HCT116 (cell line): ENCODE results near the gene PRRX2. TPM values are rescaled to one million over a fixed set of nuclear protein-coding genes. Genes with fewer than 3 reads are reported as not detected.

Experiments used
- ATAC-seq: fragments of 200-7000 bp; cut with Tn5 transposase; 2 replicates; pipeline ENCODE4 v1.9.1; 2020; ENCODE audit warnings: mild to moderate bottlenecking, moderate library complexity
- BruUV-seq: library from RNA; stranded (reverse); fragments of 400-500 nt; replicated peaks from 2 replicates; lab custom pipeline; 2021; lab: Mats Ljungman, UMichigan
- CTCF ChIA-PET: fragments of 300-600 bp; sonication (Branson Sonifier 250); formaldehyde crosslinking; loops from one replicate; lab custom pipeline; 2021; ENCODE audit warnings: antibody characterized with exemption; lab: Charles Lee
- POLR2A ChIA-PET: fragments of 300-600, 350-600 bp; sonication (Branson Sonifier 250); formaldehyde crosslinking; loops from one replicate; lab custom pipeline; 2021; ENCODE audit warnings: antibody characterized with exemption; lab: Charles Lee
- RAD21 ChIA-PET, 2 experiments: fragments of 300-600 bp; sonication (Branson Sonifier 250); formaldehyde crosslinking; loops; one replicate each; lab custom pipeline; 2023; ENCODE audit warnings: low total read pairs in 2 of 2; ENCODE audit not compliant: uncharacterized antibody in 2 of 2, unreplicated experiment in 2 of 2, low non-redundant PET in 1 of 2; lab: Charles Lee
- DNase-seq: peaks from one replicate; pipeline ENCODE4 v3.0.0-alpha.2; 2010; ENCODE audit warnings: low read depth, low spot score
- H2AFZ ChIP-seq: fragments of 200-600 bp; shearing (Covaris generic), sonication (generic); 2 replicates; pipeline ENCODE4 v1.6.1; 2017; ENCODE audit warnings: low read depth, mixed run types, mixed read lengths, antibody characterized with exemption, low read length; ENCODE audit not compliant: poor library complexity, severe bottlenecking
- H3K27ac ChIP-seq: 2 replicates; pipeline ENCODE4 v1.5.1; 2012; ENCODE audit warnings: low read depth, low read length
- H3K27me3 ChIP-seq: fragments of 200-600 bp; sonication (generic); 2 replicates; pipeline ENCODE4 v1.6.1; 2016; ENCODE audit warnings: mixed run types, low read length, mixed read lengths; ENCODE audit not compliant: insufficient read depth
- H3K36me3 ChIP-seq, 2 experiments: fragments of 200-500 bp in 1 of 2; fragments of 200-600 bp in 1 of 2; sonication (Bioruptor generic) in 1 of 2; sonication (generic) in 1 of 2; 2 replicates each; pipeline versions ENCODE4 v1.5.1 to v1.6.1; 2014 to 2016; ENCODE audit warnings: low read length in 2 of 2, inconsistent platforms in 1 of 2, mixed read lengths in 1 of 2, mixed run types in 1 of 2; ENCODE audit not compliant: insufficient read depth in 2 of 2, control insufficient read depth in 1 of 2
- H3K4me1 ChIP-seq, 2 experiments: fragments of 200-600 bp in 1 of 2; sonication (generic) in 1 of 2; 2 replicates each; pipeline versions ENCODE4 v1.5.1 to v1.6.1; 2012 to 2017; ENCODE audit warnings: low read length in 2 of 2, inconsistent platforms in 1 of 2, mild to moderate bottlenecking in 1 of 2, mixed read lengths in 1 of 2, mixed run types in 1 of 2, moderate library complexity in 1 of 2; ENCODE audit not compliant: insufficient read depth in 2 of 2, control insufficient read depth in 1 of 2
- H3K4me2 ChIP-seq: fragments of 200-600 bp; sonication (generic); 2 replicates; pipeline ENCODE4 v1.6.1; 2017; ENCODE audit warnings: mixed run types, low read length, mixed read lengths
- H3K4me3 ChIP-seq, 2 experiments: fragments of 200-600 bp in 1 of 2; sonication (generic) in 1 of 2; replicated peaks in 1 of 2; 2 replicates each; pipeline ENCODE4 v1.5.1; 2011 to 2016; ENCODE audit warnings: low read length in 2 of 2, control low read depth in 1 of 2, low read depth in 1 of 2, mild to moderate bottlenecking in 1 of 2, mixed read lengths in 1 of 2, mixed run types in 1 of 2
- H3K79me2 ChIP-seq: fragments of 200-600 bp; sonication (generic); 2 replicates; pipeline ENCODE4 v1.6.1; 2017; ENCODE audit warnings: mild to moderate bottlenecking, mixed run types, low read length, moderate library complexity, mixed read lengths; ENCODE audit not compliant: insufficient read depth
- H3K9ac ChIP-seq: fragments of 200-600 bp; sonication (generic); 2 replicates; pipeline ENCODE4 v1.6.1; 2016; ENCODE audit warnings: low read length, mixed read lengths
- H3K9me2 ChIP-seq: fragments of 200-600 bp; sonication (generic), shearing (Covaris generic); 2 replicates; pipeline ENCODE4 v1.6.1; 2017; ENCODE audit warnings: mixed run types, mild to moderate bottlenecking, moderate library complexity; ENCODE audit not compliant: insufficient read depth
- H3K9me3 ChIP-seq, 2 experiments: fragments of 200-500 bp in 1 of 2; fragments of 200-600 bp in 1 of 2; sonication (Bioruptor generic) in 1 of 2; sonication (generic) in 1 of 2; 2 replicates each; pipeline ENCODE4 v1.6.1; 2014 to 2017; ENCODE audit warnings: low read length in 2 of 2, mixed read lengths in 2 of 2, inconsistent platforms in 1 of 2, low read depth in 1 of 2, mild to moderate bottlenecking in 1 of 2, mixed run types in 1 of 2, moderate library complexity in 1 of 2; ENCODE audit not compliant: control insufficient read depth in 1 of 2, insufficient read depth in 1 of 2
- H4K20me1 ChIP-seq: fragments of 200-600 bp; sonication (generic), shearing (Covaris generic); 2 replicates; pipeline ENCODE4 v1.6.1; 2017; ENCODE audit warnings: mixed run types, mild to moderate bottlenecking, moderate library complexity; ENCODE audit not compliant: insufficient read depth
- CBX3 ChIP-seq: IDR thresholded peaks from 2 replicates; pipeline ENCODE4 v1.6.1; 2012; ENCODE audit warnings: low read depth
- CEBPB ChIP-seq: IDR thresholded peaks from 2 replicates; pipeline ENCODE4 v1.6.1; 2012; ENCODE audit warnings: low read depth
- EGR1 ChIP-seq: IDR thresholded peaks from 2 replicates; pipeline ENCODE4 v1.6.1; 2012; ENCODE audit warnings: low read depth
- ELF1 ChIP-seq: IDR thresholded peaks from 2 replicates; pipeline ENCODE4 v1.6.1; 2012; ENCODE audit warnings: low read depth, borderline replicate concordance
- EZH2 ChIP-seq: fragments of 200-600 bp; sonication (generic); IDR thresholded peaks from 2 replicates; pipeline ENCODE4 v1.6.1; 2017; ENCODE audit warnings: antibody characterized with exemption, mixed run types
- EZH2phosphoT487 ChIP-seq: fragments of 200-600 bp; IDR thresholded peaks from 2 replicates; pipeline ENCODE4 v1.6.1; 2018; ENCODE audit warnings: antibody characterized with exemption, borderline replicate concordance
- FOSL1 ChIP-seq: IDR thresholded peaks from 2 replicates; pipeline ENCODE4 v1.6.1; 2012; ENCODE audit warnings: low read depth
- JUND ChIP-seq: IDR thresholded peaks from 2 replicates; pipeline ENCODE4 v1.6.1; 2012
- POLR2A ChIP-seq: IDR thresholded peaks from 2 replicates; pipeline ENCODE4 v1.7.0; 2011; ENCODE audit warnings: borderline replicate concordance; ENCODE audit not compliant: insufficient read depth, insufficient read length; ENCODE audit errors: extremely low read depth
- POLR2AphosphoS5 ChIP-seq: IDR thresholded peaks from 2 replicates; pipeline ENCODE4 v1.6.1; 2011; ENCODE audit warnings: mild to moderate bottlenecking, low read depth, low read length, moderate library complexity
- RAD21 ChIP-seq: IDR thresholded peaks from 2 replicates; pipeline ENCODE4 v1.6.1; 2012; ENCODE audit warnings: low read depth, mild to moderate bottlenecking
- SIN3A ChIP-seq: IDR thresholded peaks from 2 replicates; pipeline ENCODE4 v1.6.1; 2012; ENCODE audit warnings: low read depth
- SRF ChIP-seq: IDR thresholded peaks from 2 replicates; pipeline ENCODE4 v1.6.1; 2012; ENCODE audit warnings: low read depth
- YY1 ChIP-seq: IDR thresholded peaks from 2 replicates; pipeline ENCODE4 v1.6.1; 2011; ENCODE audit warnings: low read length, low read depth, moderate library complexity, mild to moderate bottlenecking; ENCODE audit not compliant: insufficient replicate concordance; ENCODE audit errors: extremely low read depth
- ZFX ChIP-seq: fragments of 450-650 bp; IDR thresholded peaks from 2 replicates; pipeline ENCODE4 v1.6.1; 2017
- ZNF274 ChIP-seq: fragments of 200-500 bp; sonication (Bioruptor generic); IDR thresholded peaks from 2 replicates; pipeline ENCODE4 v1.6.1; 2014; ENCODE audit warnings: mild to moderate bottlenecking, low read depth, low read length, inconsistent platforms
- intact Hi-C: fragments of 100-400 bp; cut with micrococcal nuclease; formaldehyde crosslinking; loops from 2 replicates; pipeline ENCODE4 v1.10.0; 2022
- total RNA-seq: library from RNA; stranded (reverse); gene quantifications from one replicate; pipeline ENCODE4 v1.2.1, GENCODE V29; 2021; ENCODE audit not compliant: unreplicated experiment
- TF ChIP-seq, protein P1 (sequence below): IDR thresholded peaks from 2 replicates; pipeline ENCODE4 v1.6.1; 2012
- TF ChIP-seq, protein P2 (sequence below): IDR thresholded peaks from 2 replicates; pipeline ENCODE4 v1.6.1; 2012; ENCODE audit warnings: low read depth
- TF ChIP-seq, protein P3 (sequence below): IDR thresholded peaks from 2 replicates; pipeline ENCODE4 v1.6.1; 2012

The PRRX2 gene
- total RNA-seq, 1 experiment from 2014 or later, result 25.5 TPM

DNA sequence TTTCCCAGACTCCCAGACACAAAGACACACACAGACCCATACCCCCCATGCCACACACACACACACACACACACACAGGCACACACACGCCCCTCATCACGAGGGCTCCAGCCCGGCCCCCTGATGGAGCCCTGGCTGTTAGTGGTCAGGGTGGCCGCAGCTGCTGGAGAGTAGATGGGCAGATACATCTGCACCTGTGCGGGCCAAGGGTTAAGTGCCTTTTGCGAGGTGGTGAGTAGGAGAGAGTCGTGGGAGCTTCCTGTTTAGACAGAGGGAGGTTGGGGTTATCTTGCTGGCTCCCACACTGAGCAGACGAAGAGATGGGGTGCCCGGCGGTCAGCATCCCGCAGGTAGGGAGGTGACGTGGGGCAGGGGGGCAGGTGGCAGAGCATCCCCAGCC is 8.2 kb downstream of the PRRX2 start:
- intact Hi-C loops, result no loop called here

More for the DNA sequence above, 8.2 kb downstream of the PRRX2 start:
- H2AFZ ChIP-seq, result no peak overlapping the region
- ChIA-PET CTCF (no interaction called here), POLR2A (no interaction called here), RAD21 (no interaction called here)
- TF ChIP-seq EZH2 (no peak), RAD21 (no peak), ZNF274 (no peak), ZFX (no peak), SRF (no peak), ELF1 (no peak), YY1 (no peak), POLR2A (no peak), EZH2phosphoT487 (no peak), CBX3 (no peak), CEBPB (no peak), FOSL1 (no peak), SIN3A (no peak), EGR1 (no peak), POLR2AphosphoS5 (no peak), JUND (no peak)
- TF ChIP-seq, protein P1, sequence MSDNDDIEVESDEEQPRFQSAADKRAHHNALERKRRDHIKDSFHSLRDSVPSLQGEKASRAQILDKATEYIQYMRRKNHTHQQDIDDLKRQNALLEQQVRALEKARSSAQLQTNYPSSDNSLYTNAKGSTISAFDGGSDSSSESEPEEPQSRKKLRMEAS, result no peak
- TF ChIP-seq, protein P2, sequence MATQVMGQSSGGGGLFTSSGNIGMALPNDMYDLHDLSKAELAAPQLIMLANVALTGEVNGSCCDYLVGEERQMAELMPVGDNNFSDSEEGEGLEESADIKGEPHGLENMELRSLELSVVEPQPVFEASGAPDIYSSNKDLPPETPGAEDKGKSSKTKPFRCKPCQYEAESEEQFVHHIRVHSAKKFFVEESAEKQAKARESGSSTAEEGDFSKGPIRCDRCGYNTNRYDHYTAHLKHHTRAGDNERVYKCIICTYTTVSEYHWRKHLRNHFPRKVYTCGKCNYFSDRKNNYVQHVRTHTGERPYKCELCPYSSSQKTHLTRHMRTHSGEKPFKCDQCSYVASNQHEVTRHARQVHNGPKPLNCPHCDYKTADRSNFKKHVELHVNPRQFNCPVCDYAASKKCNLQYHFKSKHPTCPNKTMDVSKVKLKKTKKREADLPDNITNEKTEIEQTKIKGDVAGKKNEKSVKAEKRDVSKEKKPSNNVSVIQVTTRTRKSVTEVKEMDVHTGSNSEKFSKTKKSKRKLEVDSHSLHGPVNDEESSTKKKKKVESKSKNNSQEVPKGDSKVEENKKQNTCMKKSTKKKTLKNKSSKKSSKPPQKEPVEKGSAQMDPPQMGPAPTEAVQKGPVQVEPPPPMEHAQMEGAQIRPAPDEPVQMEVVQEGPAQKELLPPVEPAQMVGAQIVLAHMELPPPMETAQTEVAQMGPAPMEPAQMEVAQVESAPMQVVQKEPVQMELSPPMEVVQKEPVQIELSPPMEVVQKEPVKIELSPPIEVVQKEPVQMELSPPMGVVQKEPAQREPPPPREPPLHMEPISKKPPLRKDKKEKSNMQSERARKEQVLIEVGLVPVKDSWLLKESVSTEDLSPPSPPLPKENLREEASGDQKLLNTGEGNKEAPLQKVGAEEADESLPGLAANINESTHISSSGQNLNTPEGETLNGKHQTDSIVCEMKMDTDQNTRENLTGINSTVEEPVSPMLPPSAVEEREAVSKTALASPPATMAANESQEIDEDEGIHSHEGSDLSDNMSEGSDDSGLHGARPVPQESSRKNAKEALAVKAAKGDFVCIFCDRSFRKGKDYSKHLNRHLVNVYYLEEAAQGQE, result no peak
- TF ChIP-seq, protein P3, sequence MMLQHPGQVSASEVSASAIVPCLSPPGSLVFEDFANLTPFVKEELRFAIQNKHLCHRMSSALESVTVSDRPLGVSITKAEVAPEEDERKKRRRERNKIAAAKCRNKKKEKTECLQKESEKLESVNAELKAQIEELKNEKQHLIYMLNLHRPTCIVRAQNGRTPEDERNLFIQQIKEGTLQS, result no peak
- no TSS peak for BruUV-seq
- H3K36me3 ChIP-seq, result no peaks in the 10 kb centered on the region
- no peaks in the 10 kb centered on the region for H3K4me1 ChIP-seq
- no peak for ATAC-seq
- no peak overlapping the region for H3K9ac ChIP-seq
- H3K79me2 ChIP-seq, result 0 out of 2 replicates have a peak, but pooled peaks cover 2% of the 10 kb centered on the region
- DNase-seq, result no peak
- H3K27me3 ChIP-seq, result no peaks in the 10 kb centered on the region
- no peaks in the 10 kb centered on the region for H3K9me3 ChIP-seq
- no peaks in the 10 kb centered on the region for H4K20me1 ChIP-seq
- no peak overlapping the region for H3K4me2 ChIP-seq
- H3K9me2 ChIP-seq, result no peaks in the 10 kb centered on the region
- H3K27ac ChIP-seq, result no peak overlapping the region
- no peak overlapping the region for H3K4me3 ChIP-seq
